GM23338 (cell line): ENCODE results near the gene NAP1L4. TPM values are rescaled to one million over a fixed set of nuclear protein-coding genes. Genes with fewer than 3 reads are reported as not detected.

Experiments used
- CREB1 ChIP-seq: fragments of 250-450 bp; sonication (Bioruptor Pico); IDR thresholded peaks from 2 replicates; pipeline ENCODE4 v1.5.0; 2020; ENCODE audit warnings: low read depth, mild to moderate bottlenecking, moderate library complexity
- CTCF ChIP-seq, 2 experiments: fragments of 200-600 bp in 1 of 2; sonication (generic) in 1 of 2; conservative IDR thresholded peaks; 2 replicates each; pipeline versions ENCODE4 v1.5.1 to v1.6.1; 2016 to 2017; ENCODE audit warnings: antibody characterized with exemption in 2 of 2, low read depth in 2 of 2, mild to moderate bottlenecking in 2 of 2, moderate library complexity in 1 of 2
- EZH2 ChIP-seq: fragments of 200-600 bp; sonication (generic); IDR thresholded peaks from one replicate; pipeline ENCODE4 v1.8.0; 2017; ENCODE audit warnings: antibody characterized with exemption, mild to moderate bottlenecking, low read depth; ENCODE audit not compliant: unreplicated experiment
- JUNB ChIP-seq: IDR thresholded peaks from one replicate; pipeline ENCODE4 v1.6.1; 2016; ENCODE audit warnings: antibody characterized with exemption; ENCODE audit not compliant: unreplicated experiment
- ZNF114 ChIP-seq: fragments of 250-450 bp; sonication (Bioruptor Pico); IDR thresholded peaks from 2 replicates; pipeline ENCODE4 v1.5.0; 2020; ENCODE audit warnings: mild to moderate bottlenecking, moderate library complexity
- ZNF331 ChIP-seq: fragments of 250-450 bp; sonication (Bioruptor Pico); IDR thresholded peaks from 2 replicates; pipeline ENCODE4 v1.5.0; 2020; ENCODE audit warnings: low read depth, mild to moderate bottlenecking, moderate library complexity
- polyA plus RNA-seq: library from polyadenylated mRNA; unstranded; fragments of >200 nt; fragmentation: Nextera tagmentation; extraction: Ambion mirVana; gene quantifications from 2 replicates; pipeline ENCODE4 v1.2.1, GENCODE V29; 2016
- total RNA-seq: library from RNA; depleted of rRNA; stranded (reverse); fragments of >200 nt; shearing (Covaris generic); gene quantifications from 2 replicates; pipeline ENCODE4 v1.2.3, GENCODE V29; 2014
- TF ChIP-seq, protein P1 (sequence below): fragments of 250-450 bp; sonication (Bioruptor Pico); IDR thresholded peaks from 2 replicates; pipeline ENCODE4 v1.5.0; 2020; ENCODE audit warnings: mild to moderate bottlenecking, moderate library complexity
- TF ChIP-seq, protein P2 (sequence below): IDR thresholded peaks from 2 replicates; pipeline ENCODE4 v1.6.1; 2016; ENCODE audit warnings: antibody characterized with exemption

The NAP1L4 gene
- total and polyA plus RNA-seq, 2 experiments from 2014 or later: 181 to 189 TPM

- TF ChIP-seq, protein P1, sequence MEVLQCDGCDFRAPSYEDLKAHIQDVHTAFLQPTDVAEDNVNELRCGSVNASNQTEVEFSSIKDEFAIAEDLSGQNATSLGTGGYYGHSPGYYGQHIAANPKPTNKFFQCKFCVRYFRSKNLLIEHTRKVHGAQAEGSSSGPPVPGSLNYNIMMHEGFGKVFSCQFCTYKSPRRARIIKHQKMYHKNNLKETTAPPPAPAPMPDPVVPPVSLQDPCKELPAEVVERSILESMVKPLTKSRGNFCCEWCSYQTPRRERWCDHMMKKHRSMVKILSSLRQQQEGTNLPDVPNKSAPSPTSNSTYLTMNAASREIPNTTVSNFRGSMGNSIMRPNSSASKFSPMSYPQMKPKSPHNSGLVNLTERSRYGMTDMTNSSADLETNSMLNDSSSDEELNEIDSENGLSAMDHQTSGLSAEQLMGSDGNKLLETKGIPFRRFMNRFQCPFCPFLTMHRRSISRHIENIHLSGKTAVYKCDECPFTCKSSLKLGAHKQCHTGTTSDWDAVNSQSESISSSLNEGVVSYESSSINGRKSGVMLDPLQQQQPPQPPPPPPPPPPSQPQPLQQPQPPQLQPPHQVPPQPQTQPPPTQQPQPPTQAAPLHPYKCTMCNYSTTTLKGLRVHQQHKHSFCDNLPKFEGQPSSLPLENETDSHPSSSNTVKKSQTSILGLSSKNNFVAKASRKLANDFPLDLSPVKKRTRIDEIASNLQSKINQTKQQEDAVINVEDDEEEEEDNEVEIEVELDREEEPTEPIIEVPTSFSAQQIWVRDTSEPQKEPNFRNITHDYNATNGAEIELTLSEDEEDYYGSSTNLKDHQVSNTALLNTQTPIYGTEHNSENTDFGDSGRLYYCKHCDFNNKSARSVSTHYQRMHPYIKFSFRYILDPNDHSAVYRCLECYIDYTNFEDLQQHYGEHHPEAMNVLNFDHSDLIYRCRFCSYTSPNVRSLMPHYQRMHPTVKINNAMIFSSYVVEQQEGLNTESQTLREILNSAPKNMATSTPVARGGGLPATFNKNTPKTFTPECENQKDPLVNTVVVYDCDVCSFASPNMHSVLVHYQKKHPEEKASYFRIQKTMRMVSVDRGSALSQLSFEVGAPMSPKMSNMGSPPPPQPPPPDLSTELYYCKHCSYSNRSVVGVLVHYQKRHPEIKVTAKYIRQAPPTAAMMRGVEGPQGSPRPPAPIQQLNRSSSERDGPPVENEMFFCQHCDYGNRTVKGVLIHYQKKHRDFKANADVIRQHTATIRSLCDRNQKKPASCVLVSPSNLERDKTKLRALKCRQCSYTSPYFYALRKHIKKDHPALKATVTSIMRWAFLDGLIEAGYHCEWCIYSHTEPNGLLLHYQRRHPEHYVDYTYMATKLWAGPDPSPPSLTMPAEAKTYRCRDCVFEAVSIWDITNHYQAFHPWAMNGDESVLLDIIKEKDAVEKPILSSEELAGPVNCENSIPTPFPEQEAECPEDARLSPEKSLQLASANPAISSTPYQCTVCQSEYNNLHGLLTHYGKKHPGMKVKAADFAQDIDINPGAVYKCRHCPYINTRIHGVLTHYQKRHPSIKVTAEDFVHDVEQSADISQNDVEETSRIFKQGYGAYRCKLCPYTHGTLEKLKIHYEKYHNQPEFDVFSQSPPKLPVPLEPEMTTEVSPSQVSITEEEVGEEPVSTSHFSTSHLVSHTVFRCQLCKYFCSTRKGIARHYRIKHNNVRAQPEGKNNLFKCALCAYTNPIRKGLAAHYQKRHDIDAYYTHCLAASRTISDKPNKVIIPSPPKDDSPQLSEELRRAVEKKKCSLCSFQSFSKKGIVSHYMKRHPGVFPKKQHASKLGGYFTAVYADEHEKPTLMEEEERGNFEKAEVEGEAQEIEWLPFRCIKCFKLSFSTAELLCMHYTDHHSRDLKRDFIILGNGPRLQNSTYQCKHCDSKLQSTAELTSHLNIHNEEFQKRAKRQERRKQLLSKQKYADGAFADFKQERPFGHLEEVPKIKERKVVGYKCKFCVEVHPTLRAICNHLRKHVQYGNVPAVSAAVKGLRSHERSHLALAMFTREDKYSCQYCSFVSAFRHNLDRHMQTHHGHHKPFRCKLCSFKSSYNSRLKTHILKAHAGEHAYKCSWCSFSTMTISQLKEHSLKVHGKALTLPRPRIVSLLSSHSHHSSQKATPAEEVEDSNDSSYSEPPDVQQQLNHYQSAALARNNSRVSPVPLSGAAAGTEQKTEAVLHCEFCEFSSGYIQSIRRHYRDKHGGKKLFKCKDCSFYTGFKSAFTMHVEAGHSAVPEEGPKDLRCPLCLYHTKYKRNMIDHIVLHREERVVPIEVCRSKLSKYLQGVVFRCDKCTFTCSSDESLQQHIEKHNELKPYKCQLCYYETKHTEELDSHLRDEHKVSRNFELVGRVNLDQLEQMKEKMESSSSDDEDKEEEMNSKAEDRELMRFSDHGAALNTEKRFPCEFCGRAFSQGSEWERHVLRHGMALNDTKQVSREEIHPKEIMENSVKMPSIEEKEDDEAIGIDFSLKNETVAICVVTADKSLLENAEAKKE (CRISPR knock-in tag): no peak
- TF ChIP-seq EZH2 (no peak), ZNF331 (CRISPR knock-in tag) (no peak), CREB1 (CRISPR knock-in tag) (no peak), ZNF114 (CRISPR knock-in tag) (no peak), JUNB (no peak), CTCF (conservative IDR thresholded peaks at IDR 0.05; ENCODE audit: low read depth in 2 of 2) (no peak)
- TF ChIP-seq, protein P2, sequence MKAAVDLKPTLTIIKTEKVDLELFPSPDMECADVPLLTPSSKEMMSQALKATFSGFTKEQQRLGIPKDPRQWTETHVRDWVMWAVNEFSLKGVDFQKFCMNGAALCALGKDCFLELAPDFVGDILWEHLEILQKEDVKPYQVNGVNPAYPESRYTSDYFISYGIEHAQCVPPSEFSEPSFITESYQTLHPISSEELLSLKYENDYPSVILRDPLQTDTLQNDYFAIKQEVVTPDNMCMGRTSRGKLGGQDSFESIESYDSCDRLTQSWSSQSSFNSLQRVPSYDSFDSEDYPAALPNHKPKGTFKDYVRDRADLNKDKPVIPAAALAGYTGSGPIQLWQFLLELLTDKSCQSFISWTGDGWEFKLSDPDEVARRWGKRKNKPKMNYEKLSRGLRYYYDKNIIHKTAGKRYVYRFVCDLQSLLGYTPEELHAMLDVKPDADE: no peak
These were observed 58.6 kb downstream of the NAP1L4 start (continued) for GRCh38 chr11:2933375-2934020.
